Midbrain (tissue), 1 donor: Measurements from ENCODE around the gene CAPN14.

Experiments
- DNase-seq: peaks from one replicate; lab custom pipeline; 2025; lab: John Stamatoyannopoulos, UW

The CAPN14 gene

DNA sequence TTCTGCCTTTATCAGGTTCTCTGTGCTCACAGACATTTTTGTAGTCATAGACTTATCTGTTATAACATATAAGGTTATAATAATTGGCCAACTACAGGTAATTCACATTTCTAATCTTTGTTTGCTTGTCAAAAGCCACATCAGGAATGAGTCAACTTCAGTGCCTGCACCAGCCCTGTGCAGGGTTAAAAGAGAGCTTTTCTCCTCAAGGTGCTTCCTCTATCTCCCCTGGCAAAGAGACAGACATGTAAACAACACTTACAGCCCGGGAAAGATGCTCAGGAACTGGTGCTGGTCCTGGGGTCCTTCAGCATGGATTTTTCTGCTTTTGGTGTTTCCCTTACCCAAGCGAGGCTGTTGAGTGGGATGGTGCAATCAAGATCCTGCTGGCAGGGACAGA is 9.0 kb upstream of the CAPN14 start:
- no peak for DNase-seq

DNA sequence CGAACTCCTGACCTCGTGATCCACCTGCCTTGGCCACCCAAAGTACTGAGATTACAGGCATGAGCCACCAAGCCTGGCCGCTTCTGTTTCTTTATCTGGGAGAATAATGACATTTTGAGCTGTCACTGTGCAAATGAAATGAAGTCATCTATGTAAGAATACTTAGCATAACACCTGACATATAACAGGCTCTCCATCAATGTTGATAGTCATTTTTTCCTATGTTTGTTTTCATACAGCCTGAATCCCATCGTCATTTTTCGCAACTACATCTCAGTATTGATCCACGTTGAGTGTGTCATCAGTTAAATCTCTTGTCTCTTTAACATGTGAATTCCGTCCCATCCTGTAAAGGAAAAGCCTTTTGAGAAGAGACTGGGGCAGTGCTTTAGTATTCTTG is 6.4 kb upstream of the CAPN14 start:
- no peak for DNase-seq

DNA sequence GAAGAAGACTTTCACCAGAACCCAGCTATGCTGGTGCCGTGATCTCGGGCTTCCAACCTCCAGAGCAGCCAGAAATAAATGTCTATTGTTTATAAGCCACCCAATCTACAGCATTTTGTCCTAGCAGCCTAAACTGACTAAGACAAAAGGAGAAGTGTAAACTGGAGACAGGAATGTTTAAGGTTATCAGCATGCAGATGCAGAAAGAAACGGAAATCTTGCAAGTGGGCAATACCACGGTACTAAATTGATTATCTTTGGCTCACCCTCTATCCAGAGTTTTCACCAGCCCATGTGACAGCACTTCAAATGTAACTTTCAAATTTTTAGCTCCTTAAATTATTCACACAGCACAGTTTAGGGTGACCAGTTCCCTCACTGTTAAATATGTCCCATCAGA is 5.7 kb upstream of the CAPN14 start:
- DNase-seq = no peak

DNA sequence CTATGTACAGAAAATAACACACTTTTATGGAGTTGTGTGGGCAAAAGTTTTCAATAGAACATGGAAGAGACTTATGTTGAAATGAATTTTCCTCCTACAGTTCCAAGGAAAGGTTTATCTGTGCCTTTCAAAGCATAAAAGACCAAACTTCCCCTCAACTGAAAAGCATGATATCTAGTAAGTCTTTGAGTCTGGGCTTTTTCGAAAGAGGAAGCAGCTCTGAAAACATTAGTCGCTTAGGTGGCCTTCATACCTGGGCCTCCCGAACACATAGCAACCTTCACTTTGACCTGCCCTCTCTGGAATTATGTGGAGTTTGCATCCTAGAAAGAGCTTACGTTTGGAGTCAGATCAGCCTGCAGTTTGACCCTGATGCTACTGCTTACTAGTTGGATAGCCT is 4.8 kb upstream of the CAPN14 start:
- no peak for DNase-seq

DNA sequence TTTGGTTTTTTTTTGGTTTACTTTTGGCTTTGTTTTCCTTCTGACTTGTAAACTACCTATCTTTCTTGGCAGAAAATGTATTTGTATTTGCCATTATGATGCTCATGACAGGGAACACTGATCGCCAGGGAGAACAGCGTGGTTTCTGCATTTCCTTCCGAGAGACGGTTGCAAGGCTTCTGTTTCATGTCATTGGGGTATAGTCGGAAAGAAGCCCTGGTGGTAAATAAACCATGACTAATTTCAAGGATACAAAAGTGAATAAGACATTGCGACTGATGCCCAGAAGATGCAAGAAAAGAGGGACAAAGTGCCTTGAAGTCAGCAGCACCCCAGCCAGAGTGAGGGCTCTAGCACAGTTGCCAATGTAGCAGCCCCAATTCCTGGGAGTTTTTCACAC is 4.2 kb upstream of the CAPN14 start:
- DNase-seq = no peak

DNA sequence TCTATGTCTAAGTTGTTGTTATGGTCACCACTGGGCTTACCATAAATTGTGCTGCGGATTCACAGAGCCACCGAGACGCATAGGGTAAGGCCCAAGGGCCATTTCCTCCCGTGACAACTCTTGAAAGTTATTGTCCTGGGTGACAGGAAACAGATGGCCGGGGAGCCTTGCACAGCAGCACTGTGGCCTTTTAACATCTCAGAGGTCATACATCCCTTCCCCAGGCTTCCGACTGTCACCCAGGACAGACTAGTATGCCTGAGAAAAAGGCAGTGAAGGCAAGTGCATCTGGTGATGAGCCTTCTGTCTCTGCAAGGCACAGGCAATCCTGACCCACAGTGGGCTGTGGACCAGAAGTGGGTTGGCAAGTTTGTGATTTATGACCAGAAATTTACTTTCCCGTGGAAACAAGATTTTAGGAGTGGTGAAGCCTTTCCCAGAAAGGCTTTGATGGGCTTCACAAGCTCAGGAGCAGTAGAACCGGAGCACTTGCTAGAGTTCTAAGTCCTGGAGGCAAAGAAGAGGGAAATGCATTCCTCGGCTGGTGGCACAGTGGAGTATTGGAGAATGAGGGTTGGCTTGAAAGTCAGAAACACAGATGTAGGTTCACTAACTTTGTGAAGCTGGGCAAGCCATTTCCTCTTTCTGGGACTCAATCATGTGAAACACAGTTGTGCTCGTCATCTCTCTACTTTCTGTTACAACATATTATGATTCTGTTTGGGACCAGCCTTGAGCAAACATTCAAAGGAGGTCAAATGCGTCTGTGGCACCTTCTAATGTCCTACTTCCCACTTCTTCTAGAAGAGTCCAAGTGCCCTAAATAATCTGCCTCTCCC is 2.0 kb upstream of the CAPN14 start:
- peak; percentile 11 for DNase-seq

DNA sequence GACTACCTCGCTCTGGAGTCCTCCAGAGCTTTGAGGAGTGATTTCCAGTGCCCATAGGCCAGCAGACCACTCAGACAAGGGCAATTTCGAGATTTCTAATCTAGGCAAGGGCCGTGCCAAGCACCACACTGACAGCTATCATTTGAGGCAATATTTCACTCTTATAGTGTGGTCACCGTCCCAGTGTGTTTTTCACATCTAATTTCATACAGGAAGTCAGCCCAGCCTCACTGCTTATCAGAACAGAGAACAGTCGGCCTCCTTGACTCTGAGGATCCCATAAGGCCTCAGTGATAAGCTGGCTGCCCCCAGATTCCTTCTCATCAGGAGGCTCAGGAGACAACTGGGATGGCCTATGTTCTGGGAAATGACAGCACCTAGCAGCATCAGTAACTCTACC is 581 bp downstream of the CAPN14 start:
- DNase-seq = no peak

DNA sequence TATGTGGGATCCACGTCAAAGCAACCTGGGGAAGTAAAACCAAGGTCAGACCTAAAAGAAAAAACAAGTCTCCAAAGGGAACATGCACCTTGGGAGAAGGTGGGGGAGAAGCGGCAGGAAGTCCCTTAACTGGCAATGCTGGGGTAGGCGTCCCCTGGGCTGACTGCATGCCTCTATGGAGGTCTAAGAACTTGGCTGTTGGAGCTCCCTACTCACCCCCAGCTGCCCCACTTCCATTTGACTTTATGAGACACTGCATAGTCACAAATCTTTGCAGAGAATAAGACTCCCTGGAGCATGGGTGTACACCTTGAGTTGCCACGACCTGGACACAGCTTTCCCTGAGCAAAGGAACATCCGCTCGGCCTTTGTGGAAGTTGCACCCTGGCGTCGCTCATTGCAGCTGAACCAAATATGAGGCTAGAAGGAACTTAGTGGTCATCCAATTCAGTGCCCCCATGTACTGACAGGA is 2.8 kb downstream of the CAPN14 start:
- DNase-seq = no peak

DNA sequence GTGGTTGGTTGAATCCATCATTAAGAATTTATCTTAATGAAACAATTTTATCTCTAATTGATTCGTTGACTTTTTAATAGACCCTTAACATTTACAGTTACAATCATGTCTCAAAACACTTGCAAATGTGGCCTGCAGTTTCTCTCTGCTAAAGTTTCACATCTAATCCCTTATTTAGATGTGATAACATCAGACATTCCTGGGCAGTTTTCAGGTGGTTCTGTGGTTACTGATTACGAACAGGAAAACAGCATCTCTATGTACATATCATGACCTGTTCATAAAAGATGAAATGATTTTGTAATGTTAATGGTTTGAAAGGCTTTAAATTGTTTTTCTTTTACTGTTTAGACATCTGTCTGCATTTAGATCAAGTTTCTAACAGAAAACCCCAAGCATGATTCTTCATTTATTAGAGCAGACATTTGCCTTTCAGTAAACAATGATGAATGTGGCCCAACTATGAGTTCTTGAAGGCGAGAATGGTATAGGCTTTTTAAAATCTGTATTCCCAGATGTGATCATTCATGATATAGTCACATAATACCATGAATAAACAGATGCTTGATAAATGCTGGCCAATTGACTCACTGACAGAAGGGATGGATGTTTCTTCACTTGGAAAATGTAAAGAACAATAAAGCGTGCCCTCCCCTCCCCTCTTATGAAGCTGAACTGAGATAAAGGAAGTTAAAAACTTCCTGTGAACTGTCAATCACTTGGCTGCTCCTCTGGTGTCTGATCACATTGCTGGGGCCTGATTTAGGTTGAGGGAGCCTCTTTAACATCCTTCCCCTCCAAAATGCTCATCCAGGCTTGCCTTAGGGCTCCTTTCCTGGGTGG is 3.5 kb downstream of the CAPN14 start:
- DNase-seq = no peak

DNA sequence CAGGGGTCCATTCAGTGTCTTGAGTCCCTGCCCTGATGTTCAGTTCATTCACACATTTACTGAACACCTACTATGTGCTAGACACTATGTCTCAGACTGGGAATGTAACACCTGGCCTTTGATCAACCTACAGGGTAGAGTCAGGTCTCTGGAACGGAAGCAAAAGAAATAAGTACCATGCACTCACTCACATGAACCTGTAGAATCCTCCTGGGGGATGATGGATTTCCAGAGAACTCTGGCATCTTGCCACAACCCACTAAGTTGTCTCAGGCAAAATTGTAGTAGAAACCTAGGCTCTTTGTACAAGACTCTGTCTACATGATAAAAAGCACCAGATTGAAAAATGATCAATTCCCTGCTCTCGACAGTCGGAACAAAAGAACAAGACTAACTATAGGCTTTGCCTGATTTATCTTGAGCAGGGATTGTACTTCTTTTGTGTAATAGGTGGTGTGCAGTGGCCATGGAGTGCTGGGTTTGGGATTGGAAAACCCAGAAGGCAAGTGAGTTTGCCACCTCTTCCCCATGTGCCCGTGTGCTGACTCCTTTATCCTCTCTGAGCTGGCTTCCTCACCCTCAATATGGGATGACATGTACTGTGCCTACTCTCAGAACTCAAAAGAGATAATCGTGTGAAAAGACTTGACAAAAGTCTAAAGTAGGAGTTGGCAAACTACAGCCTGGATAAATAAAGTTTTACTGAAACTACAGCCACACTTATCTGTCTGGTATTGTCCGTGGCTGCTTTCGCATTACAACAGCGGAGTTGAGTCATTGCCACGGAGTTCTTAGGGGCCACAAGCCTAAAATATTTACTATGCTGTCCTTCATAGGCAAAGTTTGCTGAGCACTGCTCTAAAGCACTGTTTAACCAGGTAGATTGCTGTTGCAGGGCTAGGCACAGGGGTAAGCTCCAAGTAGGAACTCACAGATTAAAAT is 4.4 kb downstream of the CAPN14 start:
- no peak for DNase-seq

DNA sequence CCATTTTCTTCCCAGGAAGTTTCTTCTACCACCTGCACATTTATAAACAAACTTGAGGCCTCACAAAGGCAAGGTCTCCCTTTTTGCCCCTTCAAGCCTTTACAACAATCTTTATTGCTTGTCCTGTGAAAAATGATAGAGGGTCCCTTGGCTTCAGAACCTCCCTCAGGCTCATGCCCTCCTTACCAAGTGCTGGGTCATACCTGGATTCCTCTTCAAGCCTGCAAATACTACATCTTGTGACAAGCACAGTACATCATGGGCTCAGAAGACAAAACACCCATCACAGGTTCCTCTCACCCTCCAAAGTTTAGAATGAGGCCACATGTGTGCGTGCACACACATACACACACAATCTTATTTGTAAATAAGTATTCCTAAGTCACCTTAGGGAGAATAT is 9.1 kb downstream of the CAPN14 start:
- no peak for DNase-seq

DNA sequence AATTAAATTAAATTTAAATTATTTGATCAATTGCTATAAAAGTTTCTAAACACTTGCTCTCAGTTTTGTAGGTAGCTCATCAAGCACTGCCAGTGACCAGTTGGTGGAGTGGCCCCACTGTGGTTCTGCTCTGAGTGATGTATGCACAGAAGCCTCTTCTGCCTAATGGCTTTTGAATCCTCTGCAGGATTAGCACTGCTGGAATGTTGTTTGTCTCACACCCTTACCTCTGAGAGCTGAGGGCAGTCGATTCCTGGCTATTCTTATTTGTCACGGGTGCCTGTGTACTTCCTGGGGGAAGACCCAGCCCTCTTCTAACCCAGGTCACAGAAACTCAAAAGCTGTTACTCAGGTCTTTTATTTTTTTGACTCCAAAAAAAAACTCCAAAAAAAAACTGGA is 9.5 kb downstream of the CAPN14 start:
- no peak for DNase-seq

DNA sequence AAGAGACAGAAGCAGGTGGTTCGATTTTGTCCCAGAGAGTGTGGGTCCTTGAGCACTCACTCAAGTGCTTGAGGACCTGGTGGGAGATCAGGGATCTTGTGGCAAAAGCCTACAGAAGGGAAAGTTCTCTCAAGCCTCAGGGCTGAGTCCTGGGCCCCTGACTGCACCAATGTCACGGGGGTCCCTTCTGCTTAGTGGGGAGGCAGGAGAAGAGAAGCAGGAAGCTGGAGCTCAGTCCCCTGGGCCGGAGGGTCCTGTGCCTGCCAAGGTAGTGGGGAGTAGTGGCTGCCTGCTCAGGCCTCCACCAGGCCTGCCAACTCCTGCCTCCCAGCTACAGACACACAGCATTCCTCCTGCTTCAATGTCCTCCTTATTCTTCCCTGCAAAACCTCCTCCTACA is 11.7 kb downstream of the CAPN14 start:
- no peak for DNase-seq

DNA sequence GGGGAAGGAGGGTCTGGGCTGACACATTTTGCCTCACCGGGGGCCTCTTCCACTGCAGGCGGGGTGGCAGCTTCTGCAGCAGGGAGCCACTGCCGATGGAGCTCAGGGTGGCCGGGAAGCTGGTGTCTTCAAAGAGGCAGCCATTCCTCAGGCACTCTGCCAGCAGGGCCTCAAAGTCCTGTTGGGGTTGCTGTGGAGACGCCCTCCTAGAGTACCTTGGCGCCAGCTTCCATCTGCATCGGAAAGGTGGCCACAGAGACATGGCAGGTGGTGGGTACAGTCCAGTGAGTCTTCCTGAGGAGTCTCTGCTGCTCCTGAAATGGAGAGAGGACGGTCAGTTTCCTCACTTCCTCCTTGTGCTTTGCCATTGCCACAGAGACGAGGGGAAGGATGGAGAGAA is 12.1 kb downstream of the CAPN14 start:
- DNase-seq = no peak

DNA sequence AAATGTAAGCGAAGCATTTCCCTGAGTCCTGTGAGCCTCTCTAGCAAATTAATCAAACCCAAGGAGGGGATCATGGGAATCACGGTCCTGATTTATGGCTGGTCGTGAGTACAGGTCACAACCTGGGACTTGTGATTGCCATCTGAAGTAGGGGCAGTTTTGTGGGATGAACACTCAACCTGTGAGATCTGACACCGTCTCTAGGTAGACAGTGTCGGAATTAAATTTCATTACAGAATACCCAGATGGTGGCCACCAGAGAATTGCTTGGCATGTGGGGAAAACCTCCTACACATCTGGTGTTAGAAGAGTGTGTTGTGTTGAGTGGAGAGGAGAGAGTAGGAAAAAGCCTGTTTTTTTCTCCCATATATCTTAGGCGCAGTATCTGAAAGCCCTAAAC is 12.5 kb downstream of the CAPN14 start:
- no peak for DNase-seq

DNA sequence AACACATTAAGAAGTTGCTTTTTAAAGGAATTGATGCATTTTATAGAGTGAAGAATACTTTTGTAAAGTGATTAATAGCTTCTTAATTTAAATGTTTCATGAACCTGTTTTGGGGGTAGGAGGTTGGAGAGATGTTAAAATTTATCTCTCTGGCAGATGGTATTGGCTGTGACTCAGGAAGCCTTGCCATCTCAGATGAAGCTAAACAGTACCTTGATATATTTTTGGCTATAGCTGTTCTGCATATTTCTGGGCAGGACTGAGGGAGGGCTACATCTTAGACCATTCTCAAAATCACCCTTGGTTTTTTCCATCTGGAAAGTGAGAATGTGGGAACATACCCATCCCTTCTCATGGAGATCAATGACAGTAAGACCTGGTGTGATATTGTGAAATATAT is 13.4 kb downstream of the CAPN14 start:
- DNase-seq = no peak

DNA sequence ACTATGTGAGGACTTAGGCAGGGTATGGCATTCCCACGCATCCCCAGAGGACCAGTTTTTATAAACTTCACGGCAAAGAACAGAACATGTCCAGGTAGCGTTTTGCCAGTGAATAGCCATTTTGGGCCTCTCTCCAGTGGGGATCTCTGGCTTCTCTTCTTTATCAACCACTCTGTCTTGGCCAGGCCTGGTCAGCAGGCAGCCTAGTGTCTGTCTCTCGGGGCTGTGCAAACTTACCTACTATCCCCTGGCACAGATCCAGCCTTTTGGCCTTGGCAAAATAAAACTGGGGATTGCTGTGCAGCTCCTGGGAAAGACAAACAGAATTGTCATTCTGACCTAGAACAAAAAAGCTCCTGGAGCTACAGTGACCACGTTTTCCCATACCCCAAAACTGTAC is 14.5 kb downstream of the CAPN14 start:
- DNase-seq = no peak

DNA sequence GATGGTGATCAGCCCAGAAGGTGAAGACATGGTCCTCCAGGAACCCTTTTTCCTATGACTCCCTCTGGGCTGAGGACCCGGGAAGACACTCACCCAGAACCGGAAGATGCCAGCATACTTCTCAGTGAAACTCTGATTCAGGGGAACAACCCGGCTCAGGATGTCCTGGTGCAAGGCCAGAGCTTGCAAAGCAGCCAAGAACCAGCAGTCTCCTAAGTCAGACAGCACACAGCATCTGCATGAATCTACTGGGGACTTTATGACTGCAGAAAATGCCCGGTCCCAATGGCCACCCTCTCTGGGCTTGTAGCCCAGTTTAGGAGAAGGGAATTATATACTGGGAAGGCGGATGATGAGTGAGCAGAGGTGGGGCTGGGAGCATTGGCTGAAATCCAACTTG is 15.3 kb downstream of the CAPN14 start:
- DNase-seq = no peak

DNA sequence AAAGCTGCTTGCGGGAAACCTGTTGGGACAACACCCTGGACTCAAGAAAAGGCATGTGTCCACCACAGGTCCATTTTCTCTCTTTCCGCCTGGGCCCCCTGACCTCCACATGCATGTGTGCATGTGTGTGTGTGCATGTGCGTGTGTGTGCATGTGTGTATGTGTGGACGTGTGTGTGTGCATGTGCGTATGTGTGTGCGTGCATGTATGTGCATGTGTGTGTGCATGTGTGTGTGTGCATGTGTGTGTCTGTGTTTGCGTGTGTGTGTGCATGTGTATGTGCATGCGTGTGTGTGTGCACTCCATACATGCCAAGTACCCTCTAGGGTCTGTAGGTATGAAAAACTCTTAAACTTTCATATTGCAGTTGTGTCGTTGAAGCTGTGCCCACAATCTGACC is 16.3 kb downstream of the CAPN14 start:
- no peak for DNase-seq

DNA sequence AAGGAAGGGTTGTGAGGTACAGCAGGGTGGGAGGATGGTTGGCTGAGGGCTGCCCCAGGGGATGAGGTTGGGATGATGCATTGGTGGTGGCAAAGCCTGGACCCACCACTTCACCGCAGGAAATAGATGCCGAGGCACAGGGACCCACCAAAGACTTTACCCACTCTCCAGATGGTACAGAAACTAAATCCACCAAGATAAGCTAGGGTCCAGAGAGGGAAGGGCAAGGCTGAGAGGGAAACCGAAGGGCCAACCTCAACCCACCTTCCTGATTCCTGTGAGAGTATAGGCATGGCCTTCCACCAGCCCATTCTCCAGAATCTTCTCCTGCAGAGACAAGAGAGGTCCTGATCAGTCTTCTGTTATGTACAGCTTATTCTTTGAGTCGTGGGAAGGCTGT is 18.1 kb downstream of the CAPN14 start:
- no peak for DNase-seq

DNA sequence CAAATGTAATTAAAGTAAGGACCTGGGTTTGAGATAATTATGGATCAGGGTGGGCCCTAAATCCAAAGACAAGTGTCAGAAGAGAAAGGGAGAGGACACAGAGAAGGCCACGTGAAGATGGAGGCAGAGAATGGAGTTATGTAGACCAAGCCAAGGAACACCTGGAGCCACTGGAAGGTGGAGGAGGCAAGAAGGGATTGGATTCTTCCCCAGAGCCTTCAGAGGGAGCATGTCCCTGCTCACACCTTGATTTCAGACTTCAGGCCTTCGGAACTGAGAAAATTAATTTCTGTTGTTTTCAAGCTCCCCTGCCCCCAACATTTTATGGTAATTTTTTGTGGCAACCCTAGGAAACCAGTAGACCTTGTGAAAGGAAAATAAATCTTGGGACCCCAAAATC is 19.6 kb downstream of the CAPN14 start:
- DNase-seq = no peak

DNA sequence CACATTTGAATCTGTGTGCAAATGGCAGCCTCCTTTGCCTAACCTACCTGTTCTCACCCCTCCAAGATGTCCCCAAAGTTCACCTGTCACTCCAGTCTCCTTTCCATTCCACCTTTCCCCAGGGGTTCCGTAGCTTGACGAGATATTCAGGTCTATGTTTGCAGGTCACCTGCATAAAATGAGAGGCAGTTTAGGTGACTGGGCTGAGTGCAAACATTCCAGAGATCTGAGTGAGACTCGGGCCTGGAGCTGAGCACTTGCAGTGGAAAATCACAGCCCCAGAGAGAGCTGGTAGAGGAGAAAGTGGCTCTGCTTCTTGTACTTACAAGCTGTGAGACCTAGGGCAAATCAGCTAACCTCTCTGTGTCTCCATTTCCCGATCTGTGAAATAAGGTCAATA is 20.1 kb downstream of the CAPN14 start:
- DNase-seq = no peak
